ENCODE measurements around the gene SERINC5.

- no peak for TF ChIP-seq CTCF (IDR thresholded peaks at IDR 0.05)
- TF ChIP-seq POLR2A (IDR thresholded peaks at IDR 0.05): no peak
These were observed 152.5 kb downstream of the SERINC5 start for GRCh38 chr5:80103371-80103770.

All from body of pancreas (tissue), 4 donors.